Upper lobe of left lung (tissue), 6 donors: Measurements from ENCODE around the gene AKNA. TPM values are rescaled to one million over a fixed set of nuclear protein-coding genes. Genes with fewer than 3 reads are reported as not detected.

Source experiments
- ATAC-seq, 2 donors: fragments of 200-7000 bp; cut with Tn5 transposase; one replicate each; pipeline ENCODE4 v1.9.1; 2022; ENCODE audit warnings: mild to moderate bottlenecking in 2 of 2, moderate library complexity in 2 of 2; ENCODE audit not compliant: low FRiP score in 2 of 2
- DNase-seq, 2 donors: peaks; one replicate each; pipeline ENCODE4 v3.0.0-alpha.2; 2019 to 2020
- H3K27ac ChIP-seq, 4 donors: fragments of 200-600 bp; sonication (generic); one replicate each; pipeline ENCODE4 v1.5.1; 2016 to 2019
- H3K27me3 ChIP-seq, 4 donors: fragments of 200-600 bp; sonication (generic); one replicate each; pipeline ENCODE4 v1.5.1; 2017 to 2019
- H3K36me3 ChIP-seq, 4 donors: fragments of 200-600 bp; sonication (generic); one replicate each; pipeline ENCODE4 v1.5.1; 2016 to 2019
- H3K4me1 ChIP-seq, 4 donors: fragments of 200-600 bp; sonication (generic); one replicate each; pipeline ENCODE4 v1.5.1; 2018 to 2019
- H3K4me3 ChIP-seq, 4 donors: fragments of 200-600 bp; sonication (generic); one replicate each; pipeline ENCODE4 v1.5.1; 2017 to 2019; ENCODE audit warnings: mild to moderate bottlenecking in 2 of 4, moderate library complexity in 1 of 4
- H3K9me3 ChIP-seq, 4 donors: fragments of 200-600 bp; sonication (generic); one replicate each; pipeline ENCODE4 v1.5.1; 2018 to 2019
- CTCF ChIP-seq, 6 experiments: fragments of 450-650 bp in 4 of 6; fragments of 200-600 bp in 2 of 6; sonication (generic) in 2 of 6; IDR thresholded peaks; one replicate each; pipeline ENCODE4 v1.5.1; 2016 to 2019; ENCODE audit warnings: antibody characterized with exemption in 6 of 6
- EP300 ChIP-seq, 4 donors: sonication (generic); formaldehyde crosslinking; IDR thresholded peaks; one replicate each; pipeline ENCODE4 v1.5.1; 2017; ENCODE audit warnings: antibody characterized with exemption in 4 of 4, control low read depth in 2 of 4
- POLR2A ChIP-seq, 4 donors: fragments of 450-650 bp; IDR thresholded peaks; one replicate each; pipeline ENCODE4 v1.5.1; 2016 to 2017; ENCODE audit warnings: antibody characterized with exemption in 4 of 4, mild to moderate bottlenecking in 2 of 4
- POLR2AphosphoS5 ChIP-seq, 2 donors: sonication (generic); formaldehyde crosslinking; IDR thresholded peaks; one replicate each; pipeline ENCODE4 v1.5.1; 2017; ENCODE audit warnings: antibody characterized with exemption in 2 of 2
- WGBS, 2 donors: methylation state at CpG; one replicate each; pipeline ENCODE4 v1.1.5; 2017 to 2018; 5-methylcytosine and 5-hydroxymethylcytosine counted together
- total RNA-seq, 6 donors: library from RNA; depleted of rRNA in 4 of 6; stranded (reverse); fragments of >200 nt in 4 of 6; gene quantifications; one replicate each; pipeline versions ENCODE4 v1.1.0 to v1.2.1, GENCODE V29; 2016 to 2021
- donor health status: DM: no; HTN: no; CAD: no; lungs with moderate emphysema.
- donor health status: DM: no; HTN: yes; CAD: no; lungs with severe emphysema.

Gene AKNA
- total RNA-seq, 6 donors from 2014 or later: 38.3 to 152 (median 61.5) TPM

DNA sequence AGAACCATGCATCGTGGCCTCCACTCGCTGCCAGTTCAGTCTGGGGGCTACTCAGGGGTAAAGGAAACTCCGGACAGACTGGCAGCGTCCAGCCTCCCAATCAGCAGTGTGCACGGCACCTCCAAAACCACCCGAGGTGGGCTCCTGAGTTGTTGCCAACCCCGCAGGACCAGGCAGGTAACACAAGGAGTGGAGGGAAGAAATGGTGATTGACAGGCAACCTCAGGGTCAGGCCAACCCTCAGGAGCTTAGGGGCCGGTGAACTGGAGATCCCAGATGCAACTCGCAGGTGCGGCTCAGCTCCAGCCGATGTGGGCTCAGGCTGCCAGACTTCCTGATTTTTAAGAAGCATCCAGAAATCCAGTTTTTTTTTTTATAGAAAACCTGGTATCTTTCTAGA, 37.3 kb upstream of the AKNA start:
- Histone ChIP-seq H3K4me1 (no peaks in the 10 kb centered on the region), H3K27me3 (no peaks in the 10 kb centered on the region)
- no peak for DNase-seq

GRCh38 chr9:114424126-114424525, 36.3 kb upstream of the AKNA start:
- no peaks in the 10 kb centered on the region for H3K9me3 ChIP-seq
- DNase-seq: peak in 1 of 2 donors; percentile 54
- no peak overlapping the region for H3K27ac ChIP-seq
- ATAC-seq: no peak
- H3K36me3 ChIP-seq: no peaks in the 10 kb centered on the region
- H3K4me1 ChIP-seq: no peaks in the 10 kb centered on the region
- no peak overlapping the region for H3K4me3 ChIP-seq
- H3K27me3 ChIP-seq: no peaks in the 10 kb centered on the region
- WGBS, 2 donors: 77 to 81% methylated on average over 9 to 12 of the region's 12 CpGs
- TF ChIP-seq POLR2AphosphoS5 (IDR thresholded peaks at IDR 0.05) (no peak), POLR2A (IDR thresholded peaks at IDR 0.05) (no peak), EP300 (IDR thresholded peaks at IDR 0.05) (no peak), CTCF (IDR thresholded peaks at IDR 0.05) (no peak)

More for the DNA sequence above, 37.3 kb upstream of the AKNA start:
- no peaks in the 10 kb centered on the region for H3K36me3 ChIP-seq
- no peak overlapping the region for H3K27ac ChIP-seq
- H3K4me3 ChIP-seq: no peak overlapping the region
- H3K9me3 ChIP-seq: no peaks in the 10 kb centered on the region
- 84 to 91% methylated on average over 7 to 11 of the region's 11 CpGs for WGBS, 2 donors
- TF ChIP-seq CTCF (IDR thresholded peaks at IDR 0.05) (no peak), POLR2A (IDR thresholded peaks at IDR 0.05) (no peak), POLR2AphosphoS5 (IDR thresholded peaks at IDR 0.05) (no peak), EP300 (IDR thresholded peaks at IDR 0.05) (no peak)
- ATAC-seq: no peak

- 93 to 96% methylated on average over 8 to 13 of the region's 14 CpGs for WGBS, 2 donors
- DNase-seq: peak in 1 of 2 donors; percentile 49
- no peaks in the 10 kb centered on the region for H3K9me3 ChIP-seq
- no peaks in the 10 kb centered on the region for H3K36me3 ChIP-seq
- H3K4me1 ChIP-seq: no peaks in the 10 kb centered on the region
- no peak for ATAC-seq
- no peak overlapping the region for H3K27ac ChIP-seq
- no peak overlapping the region for H3K4me3 ChIP-seq
- TF ChIP-seq POLR2A (IDR thresholded peaks at IDR 0.05) (no peak), POLR2AphosphoS5 (IDR thresholded peaks at IDR 0.05) (no peak), EP300 (IDR thresholded peaks at IDR 0.05) (no peak), CTCF (IDR thresholded peaks at IDR 0.05) (no peak)
- no peaks in the 10 kb centered on the region for H3K27me3 ChIP-seq
Observed at GRCh38 chr9:114423181-114423580, 35.4 kb upstream of the AKNA start.

DNA sequence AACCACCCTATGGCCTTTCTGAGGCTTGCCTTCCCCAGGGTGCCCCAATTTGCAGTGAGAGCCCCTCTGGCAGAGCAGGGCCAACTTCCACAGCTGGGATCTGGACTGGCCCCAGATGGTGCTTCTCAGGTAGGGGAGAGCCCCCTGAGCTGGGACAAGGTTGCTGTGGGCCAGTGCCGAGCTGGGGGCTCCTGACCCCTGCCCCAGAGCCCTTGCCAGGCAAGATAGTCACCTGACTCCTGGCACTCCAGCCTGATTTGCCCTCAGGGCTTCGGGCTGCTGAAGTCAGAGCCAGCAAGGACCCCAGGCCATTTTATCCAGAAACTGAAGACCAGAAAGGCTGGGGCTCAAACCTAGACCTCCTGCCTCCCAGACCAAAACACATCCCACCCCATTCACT, 33.4 kb upstream of the AKNA start:
- Histone ChIP-seq H3K4me1 (no peaks in the 10 kb centered on the region), H3K27me3 (no peaks in the 10 kb centered on the region), H3K36me3 (no peaks in the 10 kb centered on the region), H3K4me3 (no peak overlapping the region), H3K27ac (no peak overlapping the region), H3K9me3 (no peaks in the 10 kb centered on the region)
- no peak for ATAC-seq
- peak in 1 of 2 donors; percentile 45 for DNase-seq
- WGBS, 2 donors: 76% methylated on average over 2 of the region's 2 CpGs; no CpG with 5 or more reads in 1 of the 2 donors
- no peak for TF ChIP-seq POLR2AphosphoS5 (IDR thresholded peaks at IDR 0.05)
- no peak for TF ChIP-seq POLR2A (IDR thresholded peaks at IDR 0.05)
- no peak for TF ChIP-seq EP300 (IDR thresholded peaks at IDR 0.05)
- TF ChIP-seq CTCF (IDR thresholded peaks at IDR 0.05): no peak

DNA sequence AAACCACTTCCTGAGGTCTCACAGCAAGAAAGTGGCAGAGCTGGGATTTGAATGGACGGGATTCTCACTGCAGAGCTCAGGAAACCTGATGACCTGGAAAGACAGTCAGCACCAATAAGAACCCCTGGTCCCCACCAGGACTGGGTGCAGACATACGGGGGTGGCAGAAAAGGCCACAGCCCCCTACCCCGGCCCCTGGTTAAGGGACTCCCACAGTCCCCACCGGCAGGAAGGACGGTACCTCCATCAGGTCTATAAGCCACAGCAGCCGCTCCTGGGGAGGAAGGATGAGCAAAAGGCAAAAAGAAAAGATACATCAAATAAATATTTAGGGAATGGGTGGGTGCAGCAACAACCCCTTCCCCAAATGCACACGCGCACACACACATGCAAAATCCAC, 32.0 kb upstream of the AKNA start:
- DNase-seq: no peak
- no peak overlapping the region for H3K27ac ChIP-seq
- no peaks in the 10 kb centered on the region for H3K36me3 ChIP-seq
- H3K9me3 ChIP-seq: no peaks in the 10 kb centered on the region
- no peaks in the 10 kb centered on the region for H3K27me3 ChIP-seq
- no peaks in the 10 kb centered on the region for H3K4me1 ChIP-seq
- 91 to 94% methylated on average over 8 of the region's 8 CpGs for WGBS, 2 donors
- no peak overlapping the region for H3K4me3 ChIP-seq
- TF ChIP-seq EP300 (IDR thresholded peaks at IDR 0.05) (no peak), POLR2A (IDR thresholded peaks at IDR 0.05) (no peak), CTCF (IDR thresholded peaks at IDR 0.05) (no peak), POLR2AphosphoS5 (IDR thresholded peaks at IDR 0.05) (no peak)
- ATAC-seq: no peak
